Stimulated activated naive CD8-positive, alpha-beta T cell treated with anti-CD3 and anti-CD28 coated beads, Interleukin-15, amount 100 ng/mL, for 72 hours (primary cell): ENCODE results near the gene RNF169.
"Not testable (repeated sequence)": the region's sequence is repeated elsewhere in the genome, so short reads cannot be mapped to it uniquely, and the experiment has no call there.

ENCODE experiments used
- ATAC-seq: fragments of 150-1000 bp; cut with Tn5 transposase; 2 replicates; pipeline ENCODE4 v1.10.0; 2021; ENCODE audit warnings: mild to moderate bottlenecking, moderate library complexity
- DNase-seq, 2 donors: peaks; one replicate each; pipeline ENCODE4 v3.0.0; 2021 to 2022
- H3K27ac Mint-ChIP-seq, 2 donors: one replicate each; pipeline ENCODE4 v1.8.0; 2022; ENCODE audit warnings: mild to moderate bottlenecking in 2 of 2, mixed read lengths in 2 of 2, moderate library complexity in 2 of 2
- H3K27me3 Mint-ChIP-seq: one replicate; pipeline ENCODE4 v1.8.0; 2022; ENCODE audit warnings: mixed read lengths
- H3K4me1 Mint-ChIP-seq: one replicate; pipeline ENCODE4 v1.8.0; 2022; ENCODE audit warnings: mild to moderate bottlenecking, mixed read lengths
- H3K4me3 Mint-ChIP-seq, 2 donors: one replicate each; pipeline ENCODE4 v1.8.0; 2022; ENCODE audit warnings: mild to moderate bottlenecking in 2 of 2, mixed read lengths in 2 of 2, moderate library complexity in 1 of 2
- H3K9me3 Mint-ChIP-seq, 2 donors: one replicate each; pipeline ENCODE4 v1.8.0; 2022; ENCODE audit warnings: mixed read lengths in 2 of 2

RNF169 gene

DNA sequence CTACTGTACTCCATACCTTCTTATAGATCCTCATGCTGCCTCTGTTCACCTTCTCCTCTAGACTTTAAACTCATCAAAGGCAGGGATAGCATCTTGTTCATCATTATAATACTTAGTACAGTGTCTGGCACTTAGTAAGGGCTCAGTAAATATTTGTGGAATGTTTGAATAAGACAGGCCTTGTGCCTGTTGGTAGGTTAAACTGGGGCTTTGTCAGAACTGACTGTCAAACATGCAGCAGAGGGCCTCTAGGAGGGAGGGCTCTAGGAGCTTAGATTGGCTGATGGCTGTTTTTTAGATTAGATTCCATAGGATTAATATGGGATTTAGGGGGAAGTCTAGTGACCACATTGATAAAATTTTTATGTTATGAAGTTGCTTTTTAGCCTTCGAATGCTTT lies 70.8 kb downstream of the RNF169 start:
- Mint-ChIP-seq H3K27me3 (no peaks in the 10 kb centered on the region), H3K4me3 (no peak overlapping the region), H3K27ac (peak overlapping the region; percentile 27 to 44), H3K9me3 (peaks cover 9 to 11% of the 10 kb centered on the region in 2 donors), H3K4me1 (peaks cover 16% of the 10 kb centered on the region)
- no peak for DNase-seq
- no peak for ATAC-seq

DNA sequence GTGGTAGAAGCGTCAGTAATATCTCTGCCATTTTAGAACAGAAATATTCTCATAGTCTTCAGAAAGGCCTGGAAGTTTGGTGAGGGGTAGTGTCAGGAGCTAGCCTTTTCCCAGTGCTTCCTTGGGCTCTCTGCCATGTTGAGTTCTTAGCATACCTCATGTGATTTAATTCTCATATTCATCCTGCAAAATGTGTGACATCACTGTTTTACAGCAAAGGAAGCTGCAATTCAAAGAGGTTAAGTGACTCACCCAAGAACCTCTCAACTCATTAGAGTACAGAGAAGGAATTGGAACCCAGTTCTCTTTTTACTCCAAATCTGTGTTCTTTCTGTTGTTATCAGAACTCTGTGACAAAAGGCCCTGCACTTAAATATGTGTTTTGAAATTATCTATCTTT lies 72.1 kb downstream of the RNF169 start:
- no peak for ATAC-seq
- Mint-ChIP-seq H3K4me1 (peaks cover 16% of the 10 kb centered on the region), H3K27me3 (no peaks in the 10 kb centered on the region), H3K4me3 (no peak overlapping the region), H3K9me3 (peaks cover 17 to 24% of the 10 kb centered on the region in 2 donors), H3K27ac (no peak overlapping the region)
- DNase-seq: no peak

DNA sequence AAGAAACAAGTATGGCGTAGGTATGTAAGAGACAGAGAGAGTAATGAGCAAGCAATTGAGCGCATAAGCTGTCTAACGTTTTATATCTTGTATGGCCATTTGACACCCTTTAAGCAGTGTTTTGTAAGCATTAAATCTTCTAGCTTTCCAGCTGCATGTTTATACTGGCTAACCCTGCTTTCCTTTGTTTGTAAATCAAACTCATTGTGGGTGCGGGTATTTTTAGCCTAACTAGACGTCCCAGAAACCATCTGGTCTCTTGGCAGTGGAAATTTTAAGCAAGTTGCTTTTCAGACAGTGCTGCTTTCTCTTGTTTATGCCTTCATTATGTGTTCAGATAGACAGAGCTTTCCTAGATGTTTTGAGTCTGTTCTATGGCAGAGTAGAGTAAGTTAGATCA lies 73.5 kb downstream of the RNF169 start:
- Mint-ChIP-seq H3K27ac (no peak overlapping the region), H3K4me1 (peaks cover 12% of the 10 kb centered on the region), H3K27me3 (no peaks in the 10 kb centered on the region), H3K4me3 (no peak overlapping the region), H3K9me3 (peaks cover 20 to 34% of the 10 kb centered on the region in 2 donors)
- no peak for DNase-seq
- ATAC-seq: no peak

DNA sequence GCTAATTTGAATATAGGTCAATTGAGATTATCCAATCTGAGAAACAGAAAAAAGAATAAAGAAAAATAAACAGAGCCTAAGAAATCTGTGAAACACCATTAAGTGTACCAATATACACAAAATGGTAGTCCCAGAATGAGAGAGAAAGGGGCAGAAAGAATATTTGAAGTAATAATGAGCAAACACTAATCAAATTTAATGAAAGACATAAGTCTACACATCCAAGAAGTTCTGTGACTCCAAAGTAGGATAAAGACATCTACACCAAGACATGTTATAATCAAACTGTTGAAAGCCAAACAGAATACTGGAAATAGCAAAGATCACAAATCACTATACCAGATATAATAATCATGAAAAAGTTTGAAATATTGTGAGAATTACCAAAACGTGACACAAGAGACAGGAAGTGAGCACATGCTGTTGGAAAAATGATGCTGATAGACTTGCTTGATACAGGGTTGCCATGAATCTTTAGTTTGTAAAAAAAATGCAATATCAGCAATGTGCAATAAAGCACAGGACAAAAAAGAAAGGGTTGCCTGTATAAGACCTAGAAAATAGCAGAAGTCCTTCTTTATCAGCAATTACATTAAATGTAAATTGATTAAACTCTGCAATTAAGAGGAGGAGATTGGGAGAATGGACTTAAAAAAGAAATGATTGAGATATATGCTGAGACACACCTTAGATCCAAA lies 75.8 kb downstream of the RNF169 start:
- Mint-ChIP-seq H3K9me3 (peaks cover 24 to 49% of the 10 kb centered on the region in 2 donors), H3K4me1 (no peaks in the 10 kb centered on the region), H3K4me3 (no peak overlapping the region), H3K27ac (no peak overlapping the region), H3K27me3 (no peaks in the 10 kb centered on the region)
- DNase-seq (no peak), ATAC-seq (no peak)

DNA sequence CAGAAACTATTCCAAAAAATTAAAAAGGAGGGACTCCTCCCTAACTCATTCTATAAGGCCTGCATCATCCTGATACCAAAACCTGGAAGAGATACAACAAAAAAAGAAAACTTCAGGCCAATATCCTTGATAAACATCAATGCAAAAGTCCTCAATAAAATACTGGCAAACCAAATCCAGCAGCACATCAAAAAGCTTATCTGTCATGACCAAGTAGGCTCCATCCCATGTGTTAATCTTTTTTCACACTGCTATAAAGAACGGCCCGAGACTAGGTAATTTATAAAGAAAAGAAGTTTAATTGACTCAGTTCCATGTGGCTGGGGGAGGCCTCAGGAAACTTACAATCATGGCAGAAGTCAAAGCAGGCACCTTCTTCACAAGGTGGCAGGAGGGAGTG lies 76.9 kb downstream of the RNF169 start:
- H3K9me3 Mint-ChIP-seq: peaks cover 30 to 49% of the 10 kb centered on the region in 2 donors
- not testable (repeated sequence) for H3K27ac Mint-ChIP-seq, ATAC-seq, H3K4me1 Mint-ChIP-seq, DNase-seq, H3K4me3 Mint-ChIP-seq, H3K27me3 Mint-ChIP-seq

DNA sequence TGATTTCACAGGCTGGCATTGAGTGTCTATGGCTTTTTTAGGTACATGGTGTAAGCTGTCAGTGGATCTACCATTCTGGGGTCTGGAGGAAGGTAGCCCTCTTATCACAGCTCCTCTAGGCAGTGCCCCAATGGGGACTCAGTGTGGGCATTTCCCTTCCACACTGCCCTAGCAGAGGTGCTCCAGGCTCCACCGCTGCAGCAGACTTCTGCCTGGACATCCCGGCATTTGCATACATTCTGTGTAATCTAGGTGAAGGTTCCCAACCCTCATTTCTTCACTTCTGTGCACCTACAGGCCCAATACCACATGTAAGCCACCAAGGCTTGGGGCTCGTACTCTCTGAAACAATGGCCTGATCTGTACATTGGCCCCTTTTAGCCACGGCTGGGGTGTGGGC lies 78.3 kb downstream of the RNF169 start:
- no peaks in the 10 kb centered on the region for H3K4me1 Mint-ChIP-seq
- no peak for ATAC-seq
- peaks cover 30 to 49% of the 10 kb centered on the region in 2 donors for H3K9me3 Mint-ChIP-seq
- H3K27ac Mint-ChIP-seq: no peak overlapping the region
- H3K27me3 Mint-ChIP-seq: no peaks in the 10 kb centered on the region
- H3K4me3 Mint-ChIP-seq: no peak overlapping the region
- no peak for DNase-seq

DNA sequence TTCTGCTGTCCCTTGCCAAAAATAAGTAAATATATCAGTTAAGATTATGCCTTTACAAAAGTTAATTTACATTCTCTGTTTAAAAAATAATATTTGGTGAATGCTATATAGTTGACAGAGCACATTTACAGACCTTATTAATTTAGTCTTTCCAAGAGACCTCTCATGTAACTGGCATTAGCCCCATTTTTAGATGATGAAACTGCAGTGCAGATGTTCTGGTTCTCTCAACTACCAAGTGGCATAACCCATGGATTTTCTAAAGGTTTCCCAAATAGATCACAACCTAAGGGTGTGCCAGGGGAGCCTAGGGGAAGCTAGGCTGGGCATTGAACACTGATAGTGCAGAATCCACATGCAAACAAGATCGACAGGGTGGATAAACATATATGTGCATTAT lies 88.5 kb downstream of the RNF169 start:
- Mint-ChIP-seq H3K4me1 (no peaks in the 10 kb centered on the region), H3K4me3 (no peak overlapping the region), H3K27ac (no peak overlapping the region), H3K27me3 (no peaks in the 10 kb centered on the region), H3K9me3 (no peaks in the 10 kb centered on the region)
- ATAC-seq (no peak), DNase-seq (no peak)

DNA sequence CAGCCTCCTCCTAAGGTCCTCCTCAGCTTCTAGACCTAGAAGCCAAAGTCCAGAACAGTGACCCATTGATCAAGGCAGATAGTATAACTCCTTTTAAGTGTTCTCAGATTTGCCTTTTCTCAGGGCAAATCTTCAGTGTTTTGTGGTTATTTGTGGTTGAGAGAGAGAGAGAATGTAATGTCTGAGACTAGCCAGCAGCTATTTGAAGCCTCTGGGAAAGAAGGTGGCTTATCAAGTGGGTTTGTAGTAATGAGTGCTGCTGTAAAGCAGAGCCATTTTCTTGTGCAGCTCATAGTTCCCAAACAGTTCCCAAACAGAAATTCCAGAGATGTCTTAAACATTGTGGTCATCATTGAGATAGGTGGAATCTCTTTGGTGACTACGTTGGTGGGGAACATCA lies 89.5 kb downstream of the RNF169 start:
- Mint-ChIP-seq H3K9me3 (no peaks in the 10 kb centered on the region), H3K27ac (no peak overlapping the region), H3K4me1 (no peaks in the 10 kb centered on the region), H3K27me3 (no peaks in the 10 kb centered on the region), H3K4me3 (no peak overlapping the region)
- DNase-seq (no peak), ATAC-seq (no peak)

DNA sequence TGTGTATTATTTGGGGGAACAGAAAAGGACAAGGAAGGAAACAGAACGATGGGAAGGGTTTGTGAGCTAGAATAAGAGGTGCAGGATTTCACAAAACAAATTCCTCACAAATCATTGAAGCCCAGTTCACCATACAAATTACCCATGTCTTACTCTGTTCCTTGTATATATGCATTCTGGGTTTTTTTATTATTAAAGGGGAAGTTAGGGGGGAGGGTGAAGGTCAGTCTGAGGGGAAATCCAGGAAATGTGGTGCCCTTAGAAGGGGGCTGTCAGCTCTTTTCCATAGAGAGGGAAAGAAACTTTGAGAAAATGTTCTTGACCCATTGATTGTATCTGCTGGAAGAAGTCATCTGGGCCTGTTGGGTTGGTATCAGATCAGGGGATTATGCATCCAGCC lies 90.8 kb downstream of the RNF169 start:
- H3K27me3 Mint-ChIP-seq: no peaks in the 10 kb centered on the region

DNA sequence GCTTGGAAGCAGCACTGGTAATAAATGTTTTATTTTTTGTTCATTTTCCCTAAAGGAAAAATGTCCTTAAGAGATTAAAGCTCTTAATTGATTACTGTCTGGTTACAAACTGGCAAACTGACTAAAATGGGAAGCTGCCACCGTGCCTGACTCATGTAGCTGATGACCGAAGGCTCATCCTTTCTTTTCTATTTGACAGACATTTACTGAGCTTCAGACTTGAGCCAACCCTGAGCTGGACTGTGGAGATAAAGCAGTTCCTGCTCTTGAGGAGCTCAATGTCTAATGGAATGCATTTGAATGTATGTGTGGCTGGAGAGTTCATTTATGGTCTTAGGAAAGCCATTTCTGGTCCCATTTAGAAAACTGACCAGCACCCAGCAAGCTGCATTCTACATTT lies 91.3 kb downstream of the RNF169 start:
- H3K9me3 Mint-ChIP-seq: no peaks in the 10 kb centered on the region
- H3K4me3 Mint-ChIP-seq: no peak overlapping the region
- H3K27me3 Mint-ChIP-seq: no peaks in the 10 kb centered on the region
- no peak for ATAC-seq
- H3K4me1 Mint-ChIP-seq: no peaks in the 10 kb centered on the region
- no peak for DNase-seq
- H3K27ac Mint-ChIP-seq: no peak overlapping the region

More for the DNA sequence above, 90.8 kb downstream of the RNF169 start:
- no peaks in the 10 kb centered on the region for H3K9me3 Mint-ChIP-seq
- H3K4me1 Mint-ChIP-seq: no peaks in the 10 kb centered on the region
- ATAC-seq (no peak), DNase-seq (no peak)
- H3K27ac Mint-ChIP-seq: peak overlapping the region in 1 of 2 donors; percentile 55
- H3K4me3 Mint-ChIP-seq: no peak overlapping the region

DNA sequence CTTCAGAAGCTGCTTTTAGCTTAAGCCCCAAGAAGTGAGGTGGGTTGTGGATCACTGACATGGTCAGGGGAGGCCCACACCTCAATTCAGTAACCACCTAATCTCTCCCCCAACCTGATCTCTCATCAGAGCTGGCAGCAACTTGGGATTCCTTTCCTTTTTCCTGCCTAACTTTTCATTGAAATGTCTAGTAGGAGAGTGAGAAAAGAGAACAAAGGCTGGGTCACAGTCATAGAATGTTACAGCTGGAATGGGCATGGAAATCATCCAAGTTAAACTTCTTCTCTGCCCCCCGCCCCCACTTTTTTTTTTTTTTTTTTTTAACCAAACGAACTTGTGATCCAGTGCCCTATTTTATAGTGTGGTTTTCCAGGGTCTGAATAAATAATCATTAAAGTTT lies 91.8 kb downstream of the RNF169 start:
- no peaks in the 10 kb centered on the region for H3K4me1 Mint-ChIP-seq
- H3K27ac Mint-ChIP-seq: no peak overlapping the region
- H3K27me3 Mint-ChIP-seq: no peaks in the 10 kb centered on the region
- no peak overlapping the region for H3K4me3 Mint-ChIP-seq
- H3K9me3 Mint-ChIP-seq: no peaks in the 10 kb centered on the region
- DNase-seq: no peak
- no peak for ATAC-seq

DNA sequence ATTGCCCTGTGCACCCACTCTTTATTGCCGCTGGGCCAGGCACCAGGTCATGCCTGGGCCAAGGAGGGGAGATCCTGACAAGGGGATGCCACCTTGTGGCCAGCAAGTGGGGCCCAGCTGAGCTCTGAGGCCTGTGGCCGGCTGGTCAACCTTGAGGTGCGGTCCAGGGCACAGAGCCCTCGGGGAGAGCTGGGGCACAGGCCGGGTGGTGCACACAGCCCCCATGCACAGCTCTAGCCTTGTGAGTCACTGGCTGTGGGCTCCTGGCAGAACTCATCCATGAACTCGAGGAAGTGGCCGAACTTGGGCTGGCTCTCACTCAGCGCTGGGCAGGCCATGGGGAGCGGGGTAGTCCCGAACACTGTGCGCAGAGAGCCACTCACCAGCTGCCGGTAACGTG lies 94.3 kb downstream of the RNF169 start:
- no peak overlapping the region for H3K4me3 Mint-ChIP-seq
- DNase-seq (no peak), ATAC-seq (no peak)
- peaks cover 11% of the 10 kb centered on the region for H3K4me1 Mint-ChIP-seq
- no peaks in the 10 kb centered on the region for H3K27me3 Mint-ChIP-seq
- H3K27ac Mint-ChIP-seq: no peak overlapping the region
- no peaks in the 10 kb centered on the region for H3K9me3 Mint-ChIP-seq

DNA sequence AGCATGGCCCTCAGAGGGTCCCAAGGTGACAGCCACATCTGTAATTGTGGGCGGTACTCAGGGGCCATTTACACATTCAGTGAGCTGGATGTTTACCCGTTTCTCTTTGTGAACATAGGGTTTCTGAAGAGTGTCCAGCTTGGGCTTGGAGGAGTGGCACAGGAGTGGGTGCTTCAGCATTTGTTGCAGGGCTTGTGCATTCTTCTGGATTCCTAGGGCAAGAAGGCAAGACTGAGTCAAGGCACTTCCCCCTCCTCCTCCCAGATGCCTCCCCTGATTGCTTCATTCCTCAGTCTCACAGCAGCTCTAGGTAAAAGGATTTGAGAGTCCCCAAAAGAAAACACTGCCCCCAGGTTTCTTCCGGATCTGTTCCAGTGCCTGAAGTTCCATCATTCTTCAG lies 95.4 kb downstream of the RNF169 start:
- no peaks in the 10 kb centered on the region for H3K9me3 Mint-ChIP-seq

DNA sequence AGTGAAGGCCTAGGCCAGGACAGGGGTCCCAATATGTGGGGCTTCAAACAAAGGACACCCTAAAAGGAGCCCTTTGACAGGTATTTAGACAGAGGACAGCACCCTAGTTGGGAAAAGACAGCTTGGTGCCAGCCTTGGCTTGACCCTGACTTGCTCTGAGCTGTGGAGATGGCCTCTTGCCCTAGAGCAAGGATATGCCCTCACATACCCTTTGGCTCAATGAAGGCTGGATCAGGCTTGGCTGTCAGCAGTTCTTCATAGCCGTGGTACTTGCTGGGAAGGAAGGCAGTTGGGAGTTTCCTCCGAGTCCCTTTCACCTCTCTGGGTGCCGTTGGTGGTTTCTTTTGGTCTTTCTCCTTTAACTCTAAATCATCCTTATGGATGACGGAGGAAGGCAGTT lies 96.2 kb downstream of the RNF169 start:
- H3K4me1 Mint-ChIP-seq: peaks cover 11% of the 10 kb centered on the region
- no peaks in the 10 kb centered on the region for H3K9me3 Mint-ChIP-seq
- no peaks in the 10 kb centered on the region for H3K27me3 Mint-ChIP-seq
- no peak for ATAC-seq
- DNase-seq: no peak
- H3K27ac Mint-ChIP-seq: no peak overlapping the region
- H3K4me3 Mint-ChIP-seq: no peak overlapping the region

More for the DNA sequence above, 95.4 kb downstream of the RNF169 start:
- ATAC-seq (no peak), DNase-seq (no peak)
- no peak overlapping the region for H3K4me3 Mint-ChIP-seq
- no peak overlapping the region for H3K27ac Mint-ChIP-seq
- H3K27me3 Mint-ChIP-seq: no peaks in the 10 kb centered on the region
- H3K4me1 Mint-ChIP-seq: peaks cover 11% of the 10 kb centered on the region

DNA sequence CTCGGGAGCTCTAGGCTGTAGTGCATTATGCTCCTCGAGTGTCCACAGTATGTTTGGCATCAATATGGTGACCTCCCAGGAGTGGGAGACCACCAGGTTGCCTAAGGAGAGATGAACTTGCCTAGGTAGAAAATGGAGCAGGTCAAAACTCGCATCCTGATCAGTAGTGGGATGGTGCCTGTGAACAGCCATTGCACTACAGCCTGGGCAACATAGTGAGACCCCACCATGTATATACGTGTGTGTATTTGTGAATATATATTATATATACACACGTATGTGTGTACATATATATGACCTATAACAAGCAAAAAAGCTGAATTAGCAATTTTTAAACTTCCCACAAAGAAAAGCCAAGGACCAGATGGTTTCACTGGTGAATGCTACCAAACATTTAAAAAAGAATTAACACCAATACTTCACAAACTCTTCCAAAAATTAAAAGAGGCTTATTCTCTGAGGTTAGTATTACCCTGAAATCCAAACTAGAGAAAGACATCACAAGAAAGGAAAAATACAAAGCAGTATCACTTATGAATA lies 97.4 kb downstream of the RNF169 start:
- no peak overlapping the region for H3K4me3 Mint-ChIP-seq
- H3K27me3 Mint-ChIP-seq: no peaks in the 10 kb centered on the region
- no peak overlapping the region for H3K27ac Mint-ChIP-seq
- H3K9me3 Mint-ChIP-seq: no peaks in the 10 kb centered on the region
- H3K4me1 Mint-ChIP-seq: peaks cover 11% of the 10 kb centered on the region
- ATAC-seq: no peak
- no peak for DNase-seq

DNA sequence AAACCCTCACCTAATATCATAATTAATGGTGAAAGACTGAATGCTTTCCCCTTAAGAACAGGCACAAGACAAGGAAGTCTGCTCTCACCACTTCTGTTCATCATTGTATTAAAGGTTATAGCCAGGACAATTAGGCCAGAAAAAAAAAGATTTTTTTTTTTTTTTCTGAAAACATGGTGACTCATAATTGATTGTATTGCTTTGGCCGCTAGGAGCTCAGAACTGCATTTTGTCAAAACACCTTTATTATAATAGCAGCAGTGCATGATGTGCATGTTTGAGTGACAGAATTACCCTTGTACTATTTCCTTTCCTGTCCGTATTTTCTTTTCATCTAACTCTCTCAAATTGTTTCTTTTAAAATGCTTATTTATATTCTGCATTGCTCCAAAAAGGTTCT lies 98.1 kb downstream of the RNF169 start:
- H3K4me1 Mint-ChIP-seq: peaks cover 11% of the 10 kb centered on the region
- no peak overlapping the region for H3K4me3 Mint-ChIP-seq
- no peaks in the 10 kb centered on the region for H3K9me3 Mint-ChIP-seq
- H3K27me3 Mint-ChIP-seq: no peaks in the 10 kb centered on the region
- DNase-seq (no peak), ATAC-seq (no peak)
- H3K27ac Mint-ChIP-seq: no peak overlapping the region

DNA sequence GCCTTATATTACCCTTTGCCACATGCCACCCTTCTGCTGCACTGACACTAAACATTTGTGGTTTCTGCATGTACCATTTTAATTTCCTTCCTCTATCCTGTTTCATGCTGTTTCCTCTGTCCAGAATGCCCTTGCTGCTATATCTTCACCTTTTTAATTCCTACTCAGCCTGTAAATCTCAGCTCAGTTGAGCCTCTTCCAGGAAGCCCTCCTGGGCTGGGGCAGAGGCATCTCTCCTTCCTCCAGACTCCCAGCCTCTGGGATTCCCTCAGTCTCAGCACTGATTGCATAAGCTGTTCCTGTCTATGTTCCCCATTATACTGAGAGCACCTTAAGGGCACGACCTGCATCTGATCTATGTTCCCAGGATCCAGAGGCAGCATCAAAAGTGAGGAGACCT lies 98.7 kb downstream of the RNF169 start:
- DNase-seq (no peak), ATAC-seq (no peak)
- H3K4me1 Mint-ChIP-seq: peaks cover 11% of the 10 kb centered on the region
- H3K27me3 Mint-ChIP-seq: no peaks in the 10 kb centered on the region
- no peaks in the 10 kb centered on the region for H3K9me3 Mint-ChIP-seq
- no peak overlapping the region for H3K4me3 Mint-ChIP-seq
- H3K27ac Mint-ChIP-seq: no peak overlapping the region
